ENCODE measurements around the gene CBX3. TPM values are rescaled to one million over a fixed set of nuclear protein-coding genes. Genes with fewer than 3 reads are reported as not detected.
"Not testable (repeated sequence)": the region's sequence is repeated elsewhere in the genome, so short reads cannot be mapped to it uniquely, and the experiment has no call there.

CBX3 gene
- total RNA-seq: 10 to 100 TPM; 53.7 to 64.2 TPM

DNA sequence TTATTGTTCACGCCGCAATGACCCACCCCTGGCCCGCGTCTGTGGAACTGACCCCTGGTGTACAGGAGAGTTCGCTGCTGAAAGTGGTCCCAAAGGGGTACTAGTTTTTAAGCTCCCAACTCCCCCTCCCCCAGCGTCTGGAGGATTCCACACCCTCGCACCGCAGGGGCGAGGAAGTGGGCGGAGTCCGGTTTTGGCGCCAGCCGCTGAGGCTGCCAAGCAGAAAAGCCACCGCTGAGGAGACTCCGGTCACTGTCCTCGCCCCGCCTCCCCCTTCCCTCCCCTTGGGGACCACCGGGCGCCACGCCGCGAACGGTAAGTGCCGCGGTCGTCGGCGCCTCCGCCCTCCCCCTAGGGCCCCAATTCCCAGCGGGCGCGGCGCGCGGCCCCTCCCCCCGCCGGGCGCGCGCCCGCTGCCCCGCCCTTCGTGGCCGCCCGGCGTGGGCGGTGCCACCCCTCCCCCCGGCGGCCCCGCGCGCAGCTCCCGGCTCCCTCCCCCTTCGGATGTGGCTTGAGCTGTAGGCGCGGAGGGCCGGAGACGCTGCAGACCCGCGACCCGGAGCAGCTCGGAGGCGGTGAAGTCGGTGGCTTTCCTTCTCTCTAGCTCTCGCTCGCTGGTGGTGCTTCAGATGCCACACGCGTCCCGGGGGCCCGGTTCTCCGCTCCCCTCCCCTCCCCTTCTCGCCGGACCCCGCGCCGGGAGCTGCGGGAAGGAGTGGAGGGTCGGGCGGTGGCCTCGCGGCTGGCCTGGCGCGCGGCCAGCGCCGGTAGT, at the start of gene CBX3:
TSS of gene CBX3 (plus strand) at position 499 of the 772 bp plus-strand sequence. CDS start 1,254 bp downstream, outside the sequence.
- Histone ChIP-seq H3K9me3 (no peaks in the 10 kb centered on the region), H3K27me3 (replicated peaks; ENCODE audit: insufficient read depth) (no peaks in the 10 kb centered on the region), H3K27ac (peak within 1 kb of the TSS; percentile 100), H3K4me3 (peak within 1 kb of the TSS; percentile 98), H3K4me1 (ENCODE audit: control insufficient read depth in 1 of 2, low read depth in 2 of 2) (peaks cover 36 to 41% of the 10 kb centered on the region in 2 donors), H3K36me3 (peaks cover 9% of the 10 kb centered on the region)
- TF ChIP-seq, protein P1, sequence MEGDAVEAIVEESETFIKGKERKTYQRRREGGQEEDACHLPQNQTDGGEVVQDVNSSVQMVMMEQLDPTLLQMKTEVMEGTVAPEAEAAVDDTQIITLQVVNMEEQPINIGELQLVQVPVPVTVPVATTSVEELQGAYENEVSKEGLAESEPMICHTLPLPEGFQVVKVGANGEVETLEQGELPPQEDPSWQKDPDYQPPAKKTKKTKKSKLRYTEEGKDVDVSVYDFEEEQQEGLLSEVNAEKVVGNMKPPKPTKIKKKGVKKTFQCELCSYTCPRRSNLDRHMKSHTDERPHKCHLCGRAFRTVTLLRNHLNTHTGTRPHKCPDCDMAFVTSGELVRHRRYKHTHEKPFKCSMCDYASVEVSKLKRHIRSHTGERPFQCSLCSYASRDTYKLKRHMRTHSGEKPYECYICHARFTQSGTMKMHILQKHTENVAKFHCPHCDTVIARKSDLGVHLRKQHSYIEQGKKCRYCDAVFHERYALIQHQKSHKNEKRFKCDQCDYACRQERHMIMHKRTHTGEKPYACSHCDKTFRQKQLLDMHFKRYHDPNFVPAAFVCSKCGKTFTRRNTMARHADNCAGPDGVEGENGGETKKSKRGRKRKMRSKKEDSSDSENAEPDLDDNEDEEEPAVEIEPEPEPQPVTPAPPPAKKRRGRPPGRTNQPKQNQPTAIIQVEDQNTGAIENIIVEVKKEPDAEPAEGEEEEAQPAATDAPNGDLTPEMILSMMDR (IDR thresholded peaks at IDR 0.05): no peak
- ATAC-seq (ENCODE audit: insufficient number of reproducible peaks, low FRiP score, low read depth): peak; percentile 58
- peak; percentile 34 for DNase-seq (ENCODE audit: low spot score)

DNA sequence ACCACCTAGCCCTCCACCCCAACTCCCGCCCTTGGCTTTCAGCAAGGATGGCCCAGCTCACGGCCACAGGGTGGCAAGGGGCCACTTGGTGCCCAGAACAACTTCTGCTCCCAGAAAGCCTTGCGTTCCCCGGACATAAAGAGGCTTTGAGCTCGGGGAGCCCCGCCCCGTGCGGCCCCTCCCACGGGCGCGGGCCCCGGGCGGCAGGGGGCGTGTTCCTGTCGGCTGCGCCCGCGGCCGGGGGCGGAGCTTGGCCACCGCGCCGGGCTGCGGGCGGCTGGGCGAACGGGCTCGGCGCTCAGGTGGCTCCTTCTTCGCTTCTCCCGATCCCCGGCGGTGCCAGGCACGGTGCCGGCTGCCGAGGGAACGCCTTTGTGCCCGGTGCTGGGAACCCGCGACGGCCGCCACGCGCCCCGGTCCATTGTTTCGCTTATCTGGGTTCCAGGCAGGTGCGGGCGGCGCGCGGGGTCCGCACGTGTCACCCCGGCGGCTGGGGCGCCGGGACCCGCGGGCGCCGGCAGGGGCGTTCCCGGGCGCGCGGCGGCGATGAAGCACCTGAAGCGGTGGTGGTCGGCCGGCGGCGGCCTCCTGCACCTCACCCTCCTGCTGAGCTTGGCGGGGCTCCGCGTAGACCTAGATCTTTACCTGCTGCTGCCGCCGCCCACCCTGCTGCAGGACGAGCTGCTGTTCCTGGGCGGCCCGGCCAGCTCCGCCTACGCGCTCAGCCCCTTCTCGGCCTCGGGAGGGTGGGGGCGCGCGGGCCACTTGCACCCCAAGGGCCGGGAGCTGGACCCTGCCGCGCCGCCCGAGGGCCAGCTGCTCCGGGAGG, 49.4 kb upstream of the CBX3 start, which contains the start of gene NFE2L3:
TSS of gene NFE2L3 (plus strand) at position 246 of the 829 bp plus-strand sequence. CDS start at position 547, 301 bp downstream.
- peaks cover 4% of the 10 kb centered on the region for H3K27me3 ChIP-seq (replicated peaks; ENCODE audit: insufficient read depth)
- TF ChIP-seq, protein P1 (IDR thresholded peaks at IDR 0.05): no peak

DNA sequence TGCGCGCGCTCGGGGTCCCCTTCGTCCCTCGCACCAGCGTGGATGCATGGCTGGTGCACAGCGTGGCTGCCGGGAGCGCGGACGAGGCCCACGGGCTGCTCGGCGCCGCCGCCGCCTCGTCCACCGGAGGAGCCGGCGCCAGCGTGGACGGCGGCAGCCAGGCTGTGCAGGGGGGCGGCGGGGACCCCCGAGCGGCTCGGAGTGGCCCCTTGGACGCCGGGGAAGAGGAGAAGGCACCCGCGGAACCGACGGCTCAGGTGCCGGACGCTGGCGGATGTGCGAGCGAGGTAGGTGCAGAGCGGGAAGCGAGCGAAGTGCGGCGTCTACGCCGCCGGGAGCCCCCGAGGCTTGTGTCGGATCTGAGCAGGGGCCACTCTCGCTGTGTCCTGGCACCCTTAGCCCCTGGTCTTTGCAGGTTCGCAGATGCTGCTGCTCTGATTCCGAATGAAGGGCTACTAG, 48.7 kb upstream of the CBX3 start:
- not testable (repeated sequence) for ATAC-seq (ENCODE audit: insufficient number of reproducible peaks, low FRiP score, low read depth); H3K36me3 ChIP-seq; H3K27me3 ChIP-seq (replicated peaks; ENCODE audit: insufficient read depth); H3K9me3 ChIP-seq; H3K27ac ChIP-seq; DNase-seq (ENCODE audit: low spot score)
- Histone ChIP-seq H3K4me1 (ENCODE audit: control insufficient read depth in 1 of 2, low read depth in 2 of 2) (peaks cover 4 to 23% of the 10 kb centered on the region in 2 donors), H3K4me3 (peak overlapping the region; percentile 72)

More for the DNA sequence above, 49.4 kb upstream of the CBX3 start, which contains the start of gene NFE2L3:
- no peaks in the 10 kb centered on the region for H3K9me3 ChIP-seq
- H3K27ac ChIP-seq: no peak within 1 kb of the TSS
- peak within 1 kb of the TSS; percentile 72 for H3K4me3 ChIP-seq
- H3K4me1 ChIP-seq (ENCODE audit: control insufficient read depth in 1 of 2, low read depth in 2 of 2): peaks cover 4 to 23% of the 10 kb centered on the region in 2 donors
- H3K36me3 ChIP-seq: no peaks in the 10 kb centered on the region
- ATAC-seq (ENCODE audit: insufficient number of reproducible peaks, low FRiP score, low read depth) (no peak), DNase-seq (ENCODE audit: low spot score) (no peak)

DNA sequence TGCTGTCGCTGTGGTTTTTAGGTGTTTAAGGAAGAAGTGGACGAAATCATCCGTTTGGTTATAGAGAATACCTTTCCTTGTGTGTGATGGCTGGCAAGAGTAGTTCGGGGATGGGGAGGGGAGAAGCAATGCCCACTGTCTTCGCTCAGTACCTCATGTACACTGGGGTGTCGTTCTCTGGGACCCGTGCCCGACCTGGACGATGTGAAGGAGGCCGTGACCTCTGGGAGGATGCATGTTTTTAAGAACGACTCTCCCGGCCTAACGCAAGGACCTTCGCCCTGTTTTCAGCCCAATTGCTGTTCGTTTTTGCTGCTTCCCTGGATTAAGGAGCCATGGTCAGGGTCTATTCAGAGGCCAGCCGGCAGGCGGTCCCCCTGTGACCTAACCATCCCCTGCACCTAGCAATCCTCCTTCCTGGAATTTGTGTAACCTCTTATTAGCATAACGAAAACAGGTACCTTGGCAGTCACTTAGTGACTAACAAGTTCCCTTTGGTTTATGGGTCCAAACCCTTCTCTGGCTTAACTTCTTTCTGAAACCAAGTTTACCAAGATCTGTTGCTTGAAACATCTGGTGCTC, 48.2 kb upstream of the CBX3 start:
- Histone ChIP-seq H3K9me3 (no peaks in the 10 kb centered on the region), H3K27me3 (replicated peaks; ENCODE audit: insufficient read depth) (peaks cover 4% of the 10 kb centered on the region), H3K27ac (no peak overlapping the region), H3K4me1 (ENCODE audit: control insufficient read depth in 1 of 2, low read depth in 2 of 2) (peaks cover 4 to 23% of the 10 kb centered on the region in 2 donors), H3K36me3 (no peaks in the 10 kb centered on the region), H3K4me3 (peak overlapping the region; percentile 72)
- DNase-seq (ENCODE audit: low spot score) (no peak), ATAC-seq (ENCODE audit: insufficient number of reproducible peaks, low FRiP score, low read depth) (no peak)
- TF ChIP-seq, protein P1 (IDR thresholded peaks at IDR 0.05): no peak

DNA sequence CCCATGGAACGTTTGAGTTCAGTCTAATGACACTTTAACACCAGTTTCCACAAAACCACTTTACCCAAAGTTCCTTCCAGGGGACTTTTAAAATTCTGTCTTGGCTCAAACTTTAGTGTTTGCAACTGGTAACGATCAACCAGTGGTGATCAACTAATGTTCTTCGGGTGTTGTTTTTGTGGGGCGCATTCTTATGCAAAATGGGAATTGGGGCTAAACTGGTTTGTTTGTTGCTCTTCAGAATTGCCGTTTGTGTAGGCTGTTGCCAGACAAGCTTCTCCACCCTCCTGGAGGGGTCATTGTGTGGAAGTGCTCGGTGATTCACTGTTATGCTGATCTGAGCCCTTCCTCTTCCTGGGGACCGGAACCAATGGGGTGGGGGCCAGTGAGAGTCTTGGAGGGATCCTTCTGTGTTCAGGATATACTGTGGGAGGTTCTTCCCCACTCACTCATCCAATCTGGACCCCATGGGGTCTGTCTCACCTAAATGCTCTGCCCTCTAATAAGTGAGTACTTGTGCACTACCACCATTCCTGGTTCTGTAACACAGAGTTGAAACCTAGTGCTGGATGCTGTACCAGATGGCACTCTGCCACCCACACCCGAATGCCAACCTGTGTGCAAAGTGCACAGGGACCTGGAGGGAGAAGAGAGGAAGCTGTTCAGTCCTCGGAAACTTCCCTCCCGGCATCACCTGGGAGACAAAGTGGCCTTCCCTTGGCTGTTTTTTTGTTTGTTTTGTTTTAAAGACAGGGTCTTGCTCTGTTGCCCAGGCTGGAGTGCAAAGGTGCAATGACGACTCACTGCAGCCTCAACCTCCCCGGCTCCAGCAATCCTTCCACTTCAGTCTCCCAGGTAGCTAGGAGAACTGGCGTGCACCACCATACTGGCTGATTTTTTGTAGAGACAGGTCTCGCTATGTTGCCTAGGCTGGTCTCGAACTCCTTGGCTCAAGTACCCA, 47.4 kb upstream of the CBX3 start:
- TF ChIP-seq, protein P1 (IDR thresholded peaks at IDR 0.05): no peak
- Histone ChIP-seq H3K9me3 (no peaks in the 10 kb centered on the region), H3K4me1 (ENCODE audit: control insufficient read depth in 1 of 2, low read depth in 2 of 2) (peaks cover 4 to 23% of the 10 kb centered on the region in 2 donors), H3K36me3 (no peaks in the 10 kb centered on the region), H3K4me3 (peak overlapping the region; percentile 72), H3K27ac (no peak overlapping the region), H3K27me3 (replicated peaks; ENCODE audit: insufficient read depth) (peaks cover 4% of the 10 kb centered on the region)
- DNase-seq (ENCODE audit: low spot score) (no peak), ATAC-seq (ENCODE audit: insufficient number of reproducible peaks, low FRiP score, low read depth) (no peak)

All from thoracic aorta (tissue), 2 donors.